Measurements from ENCODE around the gene WDR5. TPM values are rescaled to one million over a fixed set of nuclear protein-coding genes. Genes with fewer than 3 reads are reported as not detected.

The WDR5 gene
- total RNA-seq, 1 experiment from 2014 or later = 76.4 TPM

- ChIA-PET POLR2A (ENCODE audit: low non-redundant PET) (no interaction called here), CTCF (interaction anchor here (0.7 kb wide), 1 partner anchor 260 kb away, joined by 3 read pairs; no protein-coding TSS in a partner anchor)
- Histone ChIP-seq H3K4me1 (ENCODE audit: insufficient read depth, low read length, poor library complexity, severe bottlenecking) (peaks cover 3% of the 10 kb centered on the region), H3K36me3 (ENCODE audit: insufficient read depth, low read length, poor library complexity, severe bottlenecking) (no peaks in the 10 kb centered on the region), H3K27ac (ENCODE audit: low read depth, low read length, poor library complexity, severe bottlenecking) (no peak overlapping the region), H3K9me3 (ENCODE audit: low read depth, low read length, poor library complexity, severe bottlenecking) (no peaks in the 10 kb centered on the region), H3K4me3 (ENCODE audit: low read depth, low read length, poor library complexity, severe bottlenecking) (no peak overlapping the region), H3K27me3 (replicated peaks; ENCODE audit: insufficient read depth, low read depth, low read length, poor library complexity) (no peaks in the 10 kb centered on the region)
- no peak for TF ChIP-seq EZH2 (IDR thresholded peaks at IDR 0.05; ENCODE audit: borderline replicate concordance, low read depth, low read length, poor library complexity, severe bottlenecking)
- TF ChIP-seq CTCF (conservative IDR thresholded peaks at IDR 0.05; ENCODE audit: low read depth, low read length) = no peak
- DNase-seq (ENCODE audit: low spot score) = no peak
- no TSS peak for BruUV-seq (replicated peaks)
- intact Hi-C loops (cut with micrococcal nuclease; ENCODE audit: unreplicated experiment) = no loop called here
Observed at GRCh38 chr9:134189145-134189469, 53.2 kb downstream of the WDR5 start.

GRCh38 chr9:134189470-134190231, 53.8 kb downstream of the WDR5 start:
- H3K27me3 ChIP-seq (replicated peaks; ENCODE audit: insufficient read depth, low read depth, low read length, poor library complexity) = no peaks in the 10 kb centered on the region
- ChIA-PET POLR2A (ENCODE audit: low non-redundant PET) (no interaction called here), CTCF (interaction anchor here (0.7 kb wide), 1 partner anchor 260 kb away, joined by 3 read pairs; no protein-coding TSS in a partner anchor)
- DNase-seq (ENCODE audit: low spot score) = no peak
- H3K36me3 ChIP-seq (ENCODE audit: insufficient read depth, low read length, poor library complexity, severe bottlenecking) = no peaks in the 10 kb centered on the region
- TF ChIP-seq EZH2 (IDR thresholded peaks at IDR 0.05; ENCODE audit: borderline replicate concordance, low read depth, low read length, poor library complexity, severe bottlenecking) (no peak), CTCF (conservative IDR thresholded peaks at IDR 0.05; ENCODE audit: low read depth, low read length) (no peak)
- BruUV-seq (replicated peaks) = no TSS peak
- no peak overlapping the region for H3K4me3 ChIP-seq (ENCODE audit: low read depth, low read length, poor library complexity, severe bottlenecking)
- peaks cover 3% of the 10 kb centered on the region for H3K4me1 ChIP-seq (ENCODE audit: insufficient read depth, low read length, poor library complexity, severe bottlenecking)
- intact Hi-C loops (cut with micrococcal nuclease; ENCODE audit: unreplicated experiment) = no loop called here
- no peaks in the 10 kb centered on the region for H3K9me3 ChIP-seq (ENCODE audit: low read depth, low read length, poor library complexity, severe bottlenecking)
- H3K27ac ChIP-seq (ENCODE audit: low read depth, low read length, poor library complexity, severe bottlenecking) = no peak overlapping the region

GRCh38 chr9:134190232-134191121, 54.6 kb downstream of the WDR5 start:
- Histone ChIP-seq H3K4me1 (ENCODE audit: insufficient read depth, low read length, poor library complexity, severe bottlenecking) (peaks cover 3% of the 10 kb centered on the region), H3K36me3 (ENCODE audit: insufficient read depth, low read length, poor library complexity, severe bottlenecking) (no peaks in the 10 kb centered on the region), H3K4me3 (ENCODE audit: low read depth, low read length, poor library complexity, severe bottlenecking) (no peak overlapping the region), H3K27ac (ENCODE audit: low read depth, low read length, poor library complexity, severe bottlenecking) (no peak overlapping the region), H3K27me3 (replicated peaks; ENCODE audit: insufficient read depth, low read depth, low read length, poor library complexity) (no peaks in the 10 kb centered on the region), H3K9me3 (ENCODE audit: low read depth, low read length, poor library complexity, severe bottlenecking) (no peaks in the 10 kb centered on the region)
- ChIA-PET CTCF (no interaction called here), POLR2A (ENCODE audit: low non-redundant PET) (no interaction called here)
- intact Hi-C loops (cut with micrococcal nuclease; ENCODE audit: unreplicated experiment) = no loop called here
- BruUV-seq (replicated peaks) = no TSS peak
- TF ChIP-seq CTCF (conservative IDR thresholded peaks at IDR 0.05; ENCODE audit: low read depth, low read length) = no peak
- no peak for TF ChIP-seq EZH2 (IDR thresholded peaks at IDR 0.05; ENCODE audit: borderline replicate concordance, low read depth, low read length, poor library complexity, severe bottlenecking)
- DNase-seq (ENCODE audit: low spot score) = no peak

Measured in A673 (cell line).